HG03558 (cell line): ENCODE data around the gene CISD1.
A peak's percentile ranks its signal among the peaks of the same experiment; 100 is the strongest.

Source experiments
- ATAC-seq: cut with Tn5 transposase; IDR thresholded peaks from one replicate; pipeline ENCODE4 v1.9.1; 2021; ENCODE audit warnings: moderate number of reproducible peaks; ENCODE audit not compliant: unreplicated experiment; ENCODE audit errors: extremely low read depth

The CISD1 gene

GRCh38 chr10:58264780-58265179 is 4.2 kb upstream of the CISD1 start:
- no peak for ATAC-seq

DNA sequence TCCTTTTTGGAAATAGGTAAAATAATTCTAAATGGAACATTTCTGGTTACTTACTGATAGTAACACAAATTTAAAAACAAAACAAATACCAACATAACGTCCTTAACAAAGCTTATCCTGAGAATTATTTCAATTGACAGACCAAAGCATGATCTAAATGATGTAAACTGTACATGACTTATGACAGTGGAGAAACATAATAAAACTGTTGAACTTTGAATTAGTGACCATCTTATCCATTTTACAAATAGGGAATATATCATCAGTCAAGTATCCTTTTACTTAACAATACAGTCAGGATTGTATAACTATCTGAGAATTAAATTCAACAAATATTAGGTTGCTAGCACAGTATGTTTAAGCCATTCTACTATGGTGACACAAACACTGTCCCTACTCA is 3.7 kb upstream of the CISD1 start:
- ATAC-seq, result no peak

- ATAC-seq, result no peak
Measured at GRCh38 chr10:58266003-58266825, 2.7 kb upstream of the CISD1 start.

DNA sequence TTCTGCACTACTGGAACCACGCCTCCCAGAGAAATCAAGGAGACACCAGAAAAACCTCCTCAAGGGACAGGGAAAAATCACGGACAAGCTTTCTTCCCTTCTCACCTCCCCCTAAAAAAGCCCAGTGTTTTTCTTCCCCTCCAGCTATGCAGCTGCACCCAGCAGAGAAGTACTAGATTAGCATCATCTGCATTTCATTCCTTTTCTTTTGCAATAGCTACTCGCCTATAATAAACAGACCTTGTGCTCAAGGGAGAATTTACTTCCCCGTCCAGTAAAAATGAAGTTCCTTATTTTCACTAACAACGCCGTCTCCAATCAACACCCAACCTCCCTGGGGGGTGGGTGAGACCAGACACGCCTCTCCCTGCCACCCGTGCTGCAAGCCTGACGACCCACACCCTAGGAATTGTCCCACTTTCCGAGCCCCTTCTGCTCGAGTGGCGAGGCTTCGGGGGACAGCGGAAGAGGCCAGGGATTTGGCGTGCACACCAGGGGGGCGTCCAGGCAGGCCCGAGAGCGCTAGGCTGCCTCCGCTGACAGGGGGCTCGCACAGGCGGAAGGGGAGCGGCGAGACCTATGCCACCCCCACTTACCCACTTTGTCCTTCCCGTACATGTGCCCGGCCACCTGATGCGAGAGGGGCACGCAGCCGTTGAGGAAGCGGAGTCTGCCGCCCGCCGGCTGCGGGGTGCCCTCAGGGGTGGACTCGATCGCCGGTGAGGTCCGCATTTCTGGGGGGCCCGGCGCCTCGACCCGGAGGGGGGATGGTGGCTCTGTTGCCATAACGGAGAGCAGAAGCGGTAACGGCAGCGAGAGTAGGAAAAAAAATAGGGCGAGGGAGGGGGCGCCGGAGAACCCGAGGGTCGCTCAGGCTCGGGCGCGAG is 1.9 kb upstream of the CISD1 start:
- ATAC-seq, result no peak

GRCh38 chr10:58267713-58268453 is 1.1 kb upstream of the CISD1 start, which contains the start of gene IPMK:
Gene IPMK, minus strand, starts transcription at chr10:58267894. Its CDS starts 283 bp downstream, at chr10:58267611.
- ATAC-seq, result peak; percentile 28

DNA sequence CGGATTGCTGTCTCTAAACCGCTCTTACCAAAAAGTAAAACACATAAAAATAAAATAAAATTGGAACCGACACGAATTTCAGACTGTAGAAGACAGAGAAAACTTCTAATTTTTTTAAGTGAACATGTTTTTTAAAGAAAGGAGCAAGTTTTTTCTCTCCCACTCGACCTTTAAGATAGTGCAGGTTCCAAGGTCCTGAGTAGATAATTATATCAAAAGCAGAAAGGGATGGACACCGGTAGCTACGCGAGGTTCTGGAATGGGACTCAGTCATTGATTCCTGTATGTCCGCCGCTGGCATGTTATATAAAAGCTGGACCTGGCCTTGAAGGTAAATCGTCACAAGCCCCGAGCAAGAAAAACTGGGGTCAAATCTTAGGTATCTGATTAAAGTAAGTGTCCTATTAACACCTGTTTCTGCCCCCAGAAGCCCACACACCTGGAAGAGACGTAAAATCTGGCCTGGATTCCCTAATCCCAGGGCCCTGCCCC is 462 bp upstream of the CISD1 start:
- ATAC-seq, result no peak

- ATAC-seq, result no peak
Measured at GRCh38 chr10:58269782-58270290, 874 bp downstream of the CISD1 start.

- ATAC-seq, result no peak
Measured at GRCh38 chr10:58275261-58275660, 6.3 kb downstream of the CISD1 start.

GRCh38 chr10:58275908-58276307 is 6.9 kb downstream of the CISD1 start:
- ATAC-seq, result no peak

DNA sequence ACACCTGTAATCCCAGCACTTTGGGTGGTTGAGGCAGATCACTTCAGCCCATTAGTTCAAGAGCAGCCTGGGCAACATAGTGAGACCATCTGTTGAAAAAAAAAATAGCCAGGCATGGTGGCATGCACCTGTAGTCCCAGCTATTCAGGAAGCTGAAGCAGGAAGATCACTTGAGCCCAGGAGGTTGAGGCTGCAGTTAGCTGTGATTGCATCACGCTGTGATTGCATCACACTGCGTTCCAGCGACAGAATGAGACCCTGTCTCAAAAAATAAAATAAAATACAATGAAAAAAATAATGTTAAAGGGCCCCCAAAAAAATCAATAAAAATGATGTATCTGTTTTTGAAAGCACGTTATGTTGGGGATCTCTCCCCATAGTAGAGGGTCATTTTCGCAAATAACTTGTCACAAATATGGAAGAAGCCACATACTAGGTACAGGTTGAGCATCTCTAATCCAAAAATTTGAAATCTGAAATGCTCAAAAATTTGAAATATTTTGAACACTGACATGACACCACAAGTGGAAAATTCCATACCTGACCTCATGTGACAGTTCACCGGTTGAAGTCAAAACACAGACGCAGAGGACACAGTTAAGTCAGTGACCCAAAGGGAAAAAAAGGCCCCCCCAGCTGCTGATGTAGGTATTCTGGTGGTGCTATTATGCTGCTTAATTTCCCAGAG is 9.5 kb downstream of the CISD1 start:
- ATAC-seq, result no peak

GRCh38 chr10:58278962-58279307 is 10.0 kb downstream of the CISD1 start:
- no peak for ATAC-seq

GRCh38 chr10:58280477-58280876 is 11.5 kb downstream of the CISD1 start:
- ATAC-seq, result no peak

DNA sequence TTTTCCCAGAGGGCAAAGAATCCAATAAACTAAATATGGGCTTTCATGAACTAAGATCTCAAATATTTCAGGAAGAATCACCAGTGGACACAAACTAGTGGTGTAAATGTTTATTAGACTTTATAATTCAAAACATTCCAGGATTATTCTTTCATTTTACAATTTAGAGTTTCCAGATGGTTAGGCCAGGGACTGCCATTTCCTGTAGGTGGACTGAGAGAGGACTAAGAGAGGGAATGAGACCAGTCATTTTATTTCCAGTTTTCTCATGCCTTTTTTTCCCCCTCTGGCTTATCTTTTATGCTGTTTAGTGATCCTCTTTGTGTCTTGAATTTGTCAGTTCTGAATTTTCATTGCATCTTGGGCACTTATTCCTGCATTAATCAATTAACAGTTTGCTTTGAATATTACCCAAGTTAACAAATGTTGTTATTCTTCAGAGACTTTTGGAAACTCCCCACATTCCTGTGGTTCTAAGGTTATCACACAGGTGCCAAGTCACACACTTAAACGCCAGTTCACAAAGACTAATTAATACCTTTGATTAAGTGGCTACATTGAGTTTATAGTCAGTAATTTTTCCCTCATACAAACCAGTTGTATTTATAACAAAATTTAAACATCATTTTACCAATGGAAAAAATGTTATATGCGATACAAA is 12.3 kb downstream of the CISD1 start:
- no peak for ATAC-seq

DNA sequence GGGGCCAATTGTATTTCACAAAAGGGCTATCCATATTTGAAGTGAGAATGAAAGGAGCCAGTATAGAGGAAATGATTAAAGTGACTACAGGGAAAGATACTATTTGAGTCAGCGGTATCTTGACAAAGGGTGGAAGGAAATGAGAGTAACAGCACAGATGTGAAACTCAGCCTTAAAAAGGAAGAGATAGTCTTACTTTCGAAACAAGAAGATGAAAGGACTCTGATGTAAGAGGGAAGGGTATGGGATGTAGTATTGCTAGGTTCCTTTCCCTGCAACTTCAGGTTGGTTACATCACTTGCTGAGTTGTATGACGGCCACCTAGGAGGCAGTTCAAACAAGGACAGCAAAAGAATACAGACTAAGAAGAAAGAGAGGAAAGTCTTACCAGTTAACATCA is 13.7 kb downstream of the CISD1 start:
- peak; percentile 98 for ATAC-seq

DNA sequence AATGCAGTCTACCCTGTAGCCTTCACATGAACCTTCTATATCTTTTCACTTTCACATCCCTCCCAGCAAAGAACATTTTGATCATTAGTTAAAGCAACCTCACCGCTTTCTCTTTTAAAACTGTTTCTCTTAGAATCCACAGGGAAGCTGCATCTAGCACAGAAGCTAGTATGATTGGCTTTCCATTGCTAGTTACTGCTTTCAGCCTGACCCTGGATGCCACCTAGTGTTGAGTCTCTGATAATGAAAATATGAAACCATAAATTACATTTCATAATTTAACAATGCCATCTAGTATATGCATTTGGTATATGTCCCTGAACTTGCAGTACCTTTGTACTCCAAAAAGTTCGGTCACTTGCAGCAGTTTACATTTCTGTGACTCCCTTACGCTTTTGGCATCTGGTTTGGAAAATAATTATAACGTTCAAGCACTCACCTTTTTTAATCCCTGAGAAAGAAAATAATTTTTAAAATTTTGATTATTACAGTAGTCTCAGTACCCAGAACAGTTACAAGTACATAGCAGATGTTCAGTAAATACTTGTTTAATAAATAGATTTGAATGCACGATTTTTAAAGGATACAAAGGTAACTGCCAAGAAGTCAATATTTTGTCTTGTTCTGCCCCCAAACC is 22.7 kb downstream of the CISD1 start:
- peak; percentile 89 for ATAC-seq

GRCh38 chr10:58293989-58294388 is 25.0 kb downstream of the CISD1 start:
- ATAC-seq, result no peak

GRCh38 chr10:58299580-58299979 is 30.6 kb downstream of the CISD1 start:
- ATAC-seq, result peak; percentile 78

GRCh38 chr10:58300676-58301075 is 31.7 kb downstream of the CISD1 start:
- ATAC-seq, result no peak

- ATAC-seq, result no peak
Measured at GRCh38 chr10:58302254-58302653, 33.3 kb downstream of the CISD1 start.
